ENCODE measurements around the gene C16orf86.

GRCh38 chr16:67655363-67655762 is 11.3 kb upstream of the C16orf86 start:
- no peak for TF ChIP-seq EZH2 (IDR thresholded peaks at IDR 0.05; ENCODE audit: borderline replicate concordance, low read length)
- TF ChIP-seq CTCF (conservative IDR thresholded peaks at IDR 0.05 in 1 of 2, IDR thresholded peaks at IDR 0.05 in 1 of 2; ENCODE audit: extremely low read depth in 1 of 2, insufficient read depth in 1 of 2, low read depth in 1 of 2, low read length in 2 of 2) = no peak
